Keratinocyte (primary cell): ENCODE results near the gene WDPCP. TPM values are rescaled to one million over a fixed set of nuclear protein-coding genes. Genes with fewer than 3 reads are reported as not detected.

Source experiments
- DNase-seq: peaks from one replicate; pipeline ENCODE4 v3.0.0-alpha.2; 2011; ENCODE audit warnings: low read depth, missing footprints, low spot score
- FAIRE-seq: peaks from 2 replicates; lab custom pipeline; 2011; peaks lifted over from hg19 to GRCh38; lab: Jason Lieb, UNC
- H2AFZ ChIP-seq: 2 replicates; pipeline ENCODE4 v1.6.0; 2012; ENCODE audit warnings: low read length, control low read depth, inconsistent platforms; ENCODE audit not compliant: control insufficient read depth
- H3K27ac ChIP-seq: 2 replicates; pipeline ENCODE4 v1.5.1; 2011; ENCODE audit warnings: low read length; ENCODE audit not compliant: control insufficient read depth, insufficient read depth
- H3K27me3 ChIP-seq: 3 replicates; pipeline ENCODE4 v1.6.0; 2011; ENCODE audit warnings: low read length; ENCODE audit not compliant: control insufficient read depth, insufficient read depth; ENCODE audit errors: extremely low read depth
- H3K36me3 ChIP-seq, 2 experiments: 2 replicates in 1 of 2; 3 replicates in 1 of 2; pipeline ENCODE4 v1.5.1; 2011; ENCODE audit warnings: low read length in 2 of 2, mild to moderate bottlenecking in 1 of 2; ENCODE audit not compliant: control insufficient read depth in 2 of 2, insufficient read depth in 2 of 2; ENCODE audit errors: extremely low read depth in 1 of 2
- H3K4me1 ChIP-seq: 3 replicates; pipeline ENCODE4 v1.5.1; 2011; ENCODE audit warnings: low read length; ENCODE audit not compliant: control insufficient read depth, insufficient read depth; ENCODE audit errors: extremely low read depth
- H3K4me2 ChIP-seq: 3 replicates; pipeline ENCODE4 v1.6.0; 2011; ENCODE audit warnings: low read depth, low read length; ENCODE audit not compliant: control insufficient read depth, insufficient read depth; ENCODE audit errors: extremely low read depth
- H3K4me3 ChIP-seq, 3 experiments: fragments of 200-600 bp in 1 of 3; sonication (generic) in 1 of 3; 2 replicates in 2 of 3; 3 replicates in 1 of 3; pipeline ENCODE4 v1.5.1; 2011 to 2016; ENCODE audit warnings: low read length in 3 of 3, mild to moderate bottlenecking in 3 of 3, control low read depth in 2 of 3, inconsistent platforms in 1 of 3, low read depth in 1 of 3, mixed read lengths in 1 of 3, mixed run types in 1 of 3, moderate library complexity in 1 of 3; ENCODE audit not compliant: control insufficient read depth in 2 of 3, insufficient read depth in 2 of 3; ENCODE audit errors: extremely low read depth in 1 of 3
- H3K79me2 ChIP-seq: 2 replicates; pipeline ENCODE4 v1.6.0; 2012; ENCODE audit warnings: low read length; ENCODE audit not compliant: control insufficient read depth, insufficient read depth
- H3K9ac ChIP-seq: 3 replicates; pipeline ENCODE4 v1.6.0; 2011; ENCODE audit warnings: low read length; ENCODE audit not compliant: control insufficient read depth, insufficient read depth; ENCODE audit errors: extremely low read depth
- H3K9me1 ChIP-seq: 3 replicates; pipeline ENCODE4 v1.6.0; 2011; ENCODE audit warnings: low read length; ENCODE audit not compliant: control insufficient read depth, insufficient read depth; ENCODE audit errors: extremely low read depth
- H3K9me3 ChIP-seq: 2 replicates; pipeline ENCODE4 v1.5.1; 2012; ENCODE audit warnings: low read depth, low read length; ENCODE audit not compliant: control insufficient read depth
- H4K20me1 ChIP-seq: 3 replicates; pipeline ENCODE4 v1.6.0; 2011; ENCODE audit warnings: low read length; ENCODE audit not compliant: control insufficient read depth, insufficient read depth; ENCODE audit errors: extremely low read depth
- EZH2 ChIP-seq: IDR thresholded peaks from one replicate; pipeline ENCODE4 v1.6.1; 2012; ENCODE audit warnings: inconsistent platforms, mild to moderate bottlenecking, low read length, moderate library complexity
- dilution Hi-C: fragments of 300-500 bp; cut with MboI; formaldehyde crosslinking; loops from one replicate; pipeline ENCODE4 v1.7.0; 2020; ENCODE audit warnings: low sequenced_read_pairs; ENCODE audit not compliant: extremely low pct_ligation_motif_present
- polyA plus RNA-seq, 5 experiments: library from polyadenylated mRNA; depleted of rRNA in 3 of 5; stranded (reverse) in 3 of 5; stranded (forward) in 1 of 5; unstranded in 1 of 5; fragments of >200 nt; gene quantifications; 1 replicate in 1 of 5; 2 replicates in 3 of 5; 3 replicates in 1 of 5; pipeline versions ENCODE4 v1.2.1 to v1.2.3, GENCODE V29; 2011 to 2012; ENCODE audit warnings: missing spikeins in 2 of 5, low read depth in 1 of 5, low replicate concordance in 1 of 5
- TF ChIP-seq, protein P1 (sequence below), 3 experiments: IDR thresholded peaks in 1 of 3; conservative IDR thresholded peaks in 1 of 3; optimal IDR thresholded peaks in 1 of 3; 2 replicates in 2 of 3; 3 replicates in 1 of 3; pipeline versions ENCODE3 to v1.5.1; 2011; ENCODE audit warnings: low read length in 3 of 3, mild to moderate bottlenecking in 3 of 3, moderate library complexity in 2 of 3, control low read depth in 1 of 3, inconsistent platforms in 1 of 3; ENCODE audit not compliant: insufficient read depth in 2 of 3; ENCODE audit errors: extremely low read depth in 1 of 3

Gene WDPCP
- polyA plus RNA-seq, 1 donor (not counting 4 experiments of a cell fraction or from before 2014, with no cell fraction given), result 2.9 TPM

GRCh38 chr2:63301481-63301880, 286.8 kb downstream of the WDPCP start:
- dilution Hi-C loops, result no loop called here
- H3K9me1 ChIP-seq, result no peaks in the 10 kb centered on the region
- H4K20me1 ChIP-seq, result no peaks in the 10 kb centered on the region
- no peaks in the 10 kb centered on the region for H3K4me1 ChIP-seq
- no peak overlapping the region for H3K27ac ChIP-seq
- DNase-seq (no peak), FAIRE-seq (no peak)
- no peaks in the 10 kb centered on the region for H3K79me2 ChIP-seq
- H2AFZ ChIP-seq, result no peak overlapping the region
- H3K4me2 ChIP-seq, result no peak overlapping the region
- H3K9ac ChIP-seq, result no peak overlapping the region
- TF ChIP-seq, protein P1, sequence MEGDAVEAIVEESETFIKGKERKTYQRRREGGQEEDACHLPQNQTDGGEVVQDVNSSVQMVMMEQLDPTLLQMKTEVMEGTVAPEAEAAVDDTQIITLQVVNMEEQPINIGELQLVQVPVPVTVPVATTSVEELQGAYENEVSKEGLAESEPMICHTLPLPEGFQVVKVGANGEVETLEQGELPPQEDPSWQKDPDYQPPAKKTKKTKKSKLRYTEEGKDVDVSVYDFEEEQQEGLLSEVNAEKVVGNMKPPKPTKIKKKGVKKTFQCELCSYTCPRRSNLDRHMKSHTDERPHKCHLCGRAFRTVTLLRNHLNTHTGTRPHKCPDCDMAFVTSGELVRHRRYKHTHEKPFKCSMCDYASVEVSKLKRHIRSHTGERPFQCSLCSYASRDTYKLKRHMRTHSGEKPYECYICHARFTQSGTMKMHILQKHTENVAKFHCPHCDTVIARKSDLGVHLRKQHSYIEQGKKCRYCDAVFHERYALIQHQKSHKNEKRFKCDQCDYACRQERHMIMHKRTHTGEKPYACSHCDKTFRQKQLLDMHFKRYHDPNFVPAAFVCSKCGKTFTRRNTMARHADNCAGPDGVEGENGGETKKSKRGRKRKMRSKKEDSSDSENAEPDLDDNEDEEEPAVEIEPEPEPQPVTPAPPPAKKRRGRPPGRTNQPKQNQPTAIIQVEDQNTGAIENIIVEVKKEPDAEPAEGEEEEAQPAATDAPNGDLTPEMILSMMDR (optimal IDR thresholded peaks at IDR 0.05 in 1 of 3, IDR thresholded peaks at IDR 0.05 in 1 of 3, conservative IDR thresholded peaks at IDR 0.05 in 1 of 3; ENCODE audit: extremely low read depth in 1 of 3, insufficient read depth in 2 of 3, low read length in 3 of 3), result no peak
- no peak for TF ChIP-seq EZH2
- H3K9me3 ChIP-seq, result peaks cover 7% of the 10 kb centered on the region
- H3K4me3 ChIP-seq, result no peak overlapping the region
- no peaks in the 10 kb centered on the region for H3K27me3 ChIP-seq
- H3K36me3 ChIP-seq, result no peaks in the 10 kb centered on the region

DNA sequence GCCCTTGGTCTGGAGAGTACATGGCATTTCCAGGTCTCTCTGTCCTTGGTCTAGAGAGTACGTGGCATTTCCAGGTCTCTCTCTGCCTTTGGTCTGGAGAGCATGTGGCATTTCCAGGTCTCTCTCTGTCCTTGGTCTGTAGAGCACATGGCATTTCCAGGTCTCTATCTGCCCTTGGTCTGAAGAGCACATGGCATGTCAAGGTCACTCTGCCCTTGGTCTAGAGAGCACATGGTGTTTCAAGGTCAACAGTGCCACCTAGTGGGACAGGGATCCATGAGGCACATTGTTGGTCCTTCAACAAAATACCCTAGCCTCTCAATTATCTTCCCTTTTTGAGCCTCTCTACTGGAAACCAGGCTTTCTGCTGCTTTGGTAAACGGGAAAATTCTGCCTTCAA, 287.4 kb downstream of the WDPCP start:
- peaks cover 7% of the 10 kb centered on the region for H3K9me3 ChIP-seq
- no peak overlapping the region for H3K27ac ChIP-seq
- no peaks in the 10 kb centered on the region for H3K27me3 ChIP-seq
- H3K4me3 ChIP-seq, result no peak overlapping the region
- no peak overlapping the region for H3K4me2 ChIP-seq
- FAIRE-seq, result no peak
- DNase-seq, result no peak
- H3K79me2 ChIP-seq, result no peaks in the 10 kb centered on the region
- H3K36me3 ChIP-seq, result no peaks in the 10 kb centered on the region
- H2AFZ ChIP-seq, result no peak overlapping the region
- dilution Hi-C loops, result no loop called here
- no peak overlapping the region for H3K9ac ChIP-seq
- no peak for TF ChIP-seq EZH2
- TF ChIP-seq, protein P1 (optimal IDR thresholded peaks at IDR 0.05 in 1 of 3, IDR thresholded peaks at IDR 0.05 in 1 of 3, conservative IDR thresholded peaks at IDR 0.05 in 1 of 3; ENCODE audit: extremely low read depth in 1 of 3, insufficient read depth in 2 of 3, low read length in 3 of 3), result no peak
- no peaks in the 10 kb centered on the region for H4K20me1 ChIP-seq
- H3K4me1 ChIP-seq, result no peaks in the 10 kb centered on the region
- H3K9me1 ChIP-seq, result no peaks in the 10 kb centered on the region
